ENCODE data around the gene NDUFS5. TPM values are rescaled to one million over a fixed set of nuclear protein-coding genes. Genes with fewer than 3 reads are reported as not detected.
A peak's percentile ranks its signal among the peaks of the same experiment; 100 is the strongest.
"Not testable (repeated sequence)": the region's sequence is repeated elsewhere in the genome, so short reads cannot be mapped to it uniquely, and the experiment has no call there.

NDUFS5 gene
- total RNA-seq = 208 and 221 TPM in 2 replicates
- long read RNA-seq, transcript NDUFS5-201 (3 exons, 544 nt) = major isoform, 51 of 63 reads
- long read RNA-seq, transcript NDUFS5-202 (3 exons, 548 nt) = minor isoform, 7 of 63 reads
- long read RNA-seq, partial matches to known transcripts = 3 of 63 reads
- long read RNA-seq, other reads (novel, unspliced or antisense) = 2 of 63 reads

DNA sequence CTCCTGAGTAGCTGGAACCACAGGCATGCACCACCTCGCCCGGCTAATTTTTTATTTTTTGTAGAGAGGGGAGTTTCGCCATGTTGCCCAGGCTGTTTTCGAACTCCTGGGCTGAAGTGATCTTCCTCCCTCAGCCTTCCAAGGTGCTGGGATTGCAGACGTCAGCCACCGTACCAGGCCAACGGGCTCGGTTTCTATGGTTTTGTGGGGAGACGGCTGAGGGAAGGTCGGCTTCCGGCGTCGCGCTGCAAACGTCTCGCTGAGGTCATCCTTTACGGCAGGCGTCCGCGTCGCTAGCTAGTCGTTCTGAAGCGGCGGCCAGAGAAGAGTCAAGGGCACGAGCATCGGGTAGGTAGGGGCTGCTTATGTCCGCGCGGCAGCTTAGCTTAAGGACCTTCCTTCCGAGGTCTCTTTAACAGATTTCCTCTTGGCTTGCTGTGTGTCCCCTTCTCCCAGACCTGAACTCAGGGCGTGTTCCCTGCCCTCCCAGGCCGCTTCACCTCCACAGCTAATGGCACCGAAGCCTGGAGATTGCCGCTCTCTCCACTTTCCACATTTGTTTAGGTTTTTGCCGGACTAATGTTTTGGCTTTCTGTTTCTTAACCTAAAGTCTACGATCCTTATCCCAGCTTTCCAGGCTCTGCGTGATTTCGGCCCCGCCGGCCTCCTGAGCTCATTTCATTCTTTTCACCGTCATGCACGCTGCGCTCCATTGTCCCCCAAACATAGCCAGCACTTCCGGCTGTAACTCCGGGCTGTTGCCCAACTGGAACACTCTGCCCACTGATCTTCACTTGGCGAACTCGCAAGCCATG is at the start of gene NDUFS5:
Gene NDUFS5 (plus strand): TSS at position 300 of the 815 bp plus-strand sequence. CDS start 2,375 bp downstream, outside the sequence.
- H3K27me3 Mint-ChIP-seq = no peaks in the 10 kb centered on the region
- DNase-seq (ENCODE audit: low spot score, unreplicated experiment) = peak; percentile 70
- H3K27ac Mint-ChIP-seq = peak within 1 kb of the TSS; percentile 98
- H3K4me3 Mint-ChIP-seq (ENCODE audit: low read depth) = peak within 1 kb of the TSS; percentile 85
- peaks cover 5% of the 10 kb centered on the region for H3K36me3 Mint-ChIP-seq (ENCODE audit: insufficient read depth)
- no peaks in the 10 kb centered on the region for H3K9me3 Mint-ChIP-seq (ENCODE audit: low read depth)
- peaks cover 5% of the 10 kb centered on the region for H3K4me1 Mint-ChIP-seq (ENCODE audit: low read depth)
- TF ChIP-seq, protein P1, sequence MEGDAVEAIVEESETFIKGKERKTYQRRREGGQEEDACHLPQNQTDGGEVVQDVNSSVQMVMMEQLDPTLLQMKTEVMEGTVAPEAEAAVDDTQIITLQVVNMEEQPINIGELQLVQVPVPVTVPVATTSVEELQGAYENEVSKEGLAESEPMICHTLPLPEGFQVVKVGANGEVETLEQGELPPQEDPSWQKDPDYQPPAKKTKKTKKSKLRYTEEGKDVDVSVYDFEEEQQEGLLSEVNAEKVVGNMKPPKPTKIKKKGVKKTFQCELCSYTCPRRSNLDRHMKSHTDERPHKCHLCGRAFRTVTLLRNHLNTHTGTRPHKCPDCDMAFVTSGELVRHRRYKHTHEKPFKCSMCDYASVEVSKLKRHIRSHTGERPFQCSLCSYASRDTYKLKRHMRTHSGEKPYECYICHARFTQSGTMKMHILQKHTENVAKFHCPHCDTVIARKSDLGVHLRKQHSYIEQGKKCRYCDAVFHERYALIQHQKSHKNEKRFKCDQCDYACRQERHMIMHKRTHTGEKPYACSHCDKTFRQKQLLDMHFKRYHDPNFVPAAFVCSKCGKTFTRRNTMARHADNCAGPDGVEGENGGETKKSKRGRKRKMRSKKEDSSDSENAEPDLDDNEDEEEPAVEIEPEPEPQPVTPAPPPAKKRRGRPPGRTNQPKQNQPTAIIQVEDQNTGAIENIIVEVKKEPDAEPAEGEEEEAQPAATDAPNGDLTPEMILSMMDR (IDR thresholded peaks at IDR 0.05; ENCODE audit: unreplicated experiment) = no peak

DNA sequence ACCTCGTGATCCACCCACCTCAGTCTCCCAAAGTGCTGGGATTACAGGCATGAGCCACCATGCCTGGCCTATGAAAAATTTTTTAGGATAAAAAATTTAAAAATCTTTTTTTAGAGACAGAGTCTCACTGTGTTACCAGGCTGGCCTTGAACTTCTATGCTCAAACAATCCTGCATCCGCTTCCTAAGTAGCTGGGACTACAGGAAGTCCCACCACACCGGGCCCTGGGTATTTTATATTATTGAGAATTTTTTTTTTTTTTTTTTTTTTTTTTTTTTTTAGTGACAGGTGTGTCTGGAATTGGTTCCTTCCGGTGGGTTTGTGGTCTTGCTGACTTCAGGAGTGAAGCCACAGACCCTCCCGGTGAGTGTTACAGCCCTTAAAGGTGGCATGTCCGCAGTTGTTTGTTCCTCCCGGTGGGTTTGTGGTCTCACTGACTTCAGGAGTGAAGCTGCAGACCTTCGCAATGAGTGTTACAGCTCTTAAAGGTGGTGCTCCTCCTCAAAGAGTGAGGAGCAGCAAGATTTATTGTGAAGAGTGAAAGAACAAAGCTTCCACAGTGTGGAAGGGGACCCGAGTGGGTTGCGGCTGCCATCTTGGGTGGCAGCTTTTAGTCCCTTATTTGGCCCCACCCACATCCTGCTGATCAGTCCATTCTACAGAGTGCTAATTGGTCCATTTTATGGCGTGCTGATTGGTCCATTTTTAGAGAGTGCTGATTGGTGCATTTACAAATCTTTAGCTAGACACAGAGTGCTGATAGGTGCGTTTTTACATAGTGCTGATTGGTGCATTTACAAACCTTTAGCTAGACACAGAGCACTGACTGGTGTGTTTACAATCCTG is 48.5 kb upstream of the NDUFS5 start:
- H3K4me3 Mint-ChIP-seq (ENCODE audit: low read depth); H3K9me3 Mint-ChIP-seq (ENCODE audit: low read depth); H3K27ac Mint-ChIP-seq; H3K4me1 Mint-ChIP-seq (ENCODE audit: low read depth); DNase-seq (ENCODE audit: low spot score, unreplicated experiment); H3K36me3 Mint-ChIP-seq (ENCODE audit: insufficient read depth): not testable (repeated sequence)
- H3K27me3 Mint-ChIP-seq = peaks cover 15% of the 10 kb centered on the region

DNA sequence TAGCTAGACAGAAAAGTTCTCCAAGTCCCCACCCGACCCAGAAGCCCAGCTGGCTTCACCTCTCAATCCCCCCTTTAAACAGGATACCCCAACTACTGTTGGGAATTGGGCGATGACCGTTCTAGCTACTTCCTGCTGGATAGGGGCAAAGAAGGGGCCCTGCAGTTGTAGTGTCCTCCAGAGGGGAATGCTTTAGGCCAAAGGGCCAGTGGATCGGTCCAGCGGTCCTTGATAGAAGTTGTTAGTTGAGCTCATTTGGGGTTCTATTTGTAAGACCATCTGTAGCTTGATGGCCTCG is 48.0 kb upstream of the NDUFS5 start:
- DNase-seq (ENCODE audit: low spot score, unreplicated experiment); H3K27ac Mint-ChIP-seq; H3K9me3 Mint-ChIP-seq (ENCODE audit: low read depth); H3K4me1 Mint-ChIP-seq (ENCODE audit: low read depth); H3K27me3 Mint-ChIP-seq; H3K36me3 Mint-ChIP-seq (ENCODE audit: insufficient read depth); H3K4me3 Mint-ChIP-seq (ENCODE audit: low read depth): not testable (repeated sequence)

DNA sequence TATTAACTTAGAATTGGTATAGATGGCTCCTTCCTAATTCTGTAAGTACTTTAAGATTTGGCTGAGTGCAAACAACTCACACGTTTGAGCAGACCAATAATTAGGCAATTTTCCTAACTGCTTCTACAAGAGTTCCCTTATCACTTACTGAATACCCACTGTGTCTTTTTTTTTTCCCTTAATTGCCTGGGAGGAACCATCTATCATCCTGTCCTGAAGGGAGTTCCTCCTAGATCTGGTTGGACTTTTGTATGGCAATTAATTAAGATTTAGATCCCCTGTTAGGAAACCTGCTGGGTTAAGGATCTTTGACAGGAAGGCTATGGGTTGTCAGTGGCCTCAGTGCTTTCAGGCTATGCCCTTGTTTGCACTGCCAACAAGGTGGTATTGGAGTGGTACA is 46.8 kb upstream of the NDUFS5 start:
- not testable (repeated sequence) for DNase-seq (ENCODE audit: low spot score, unreplicated experiment); H3K4me3 Mint-ChIP-seq (ENCODE audit: low read depth); H3K27ac Mint-ChIP-seq; H3K4me1 Mint-ChIP-seq (ENCODE audit: low read depth); H3K27me3 Mint-ChIP-seq; H3K36me3 Mint-ChIP-seq (ENCODE audit: insufficient read depth); H3K9me3 Mint-ChIP-seq (ENCODE audit: low read depth)

DNA sequence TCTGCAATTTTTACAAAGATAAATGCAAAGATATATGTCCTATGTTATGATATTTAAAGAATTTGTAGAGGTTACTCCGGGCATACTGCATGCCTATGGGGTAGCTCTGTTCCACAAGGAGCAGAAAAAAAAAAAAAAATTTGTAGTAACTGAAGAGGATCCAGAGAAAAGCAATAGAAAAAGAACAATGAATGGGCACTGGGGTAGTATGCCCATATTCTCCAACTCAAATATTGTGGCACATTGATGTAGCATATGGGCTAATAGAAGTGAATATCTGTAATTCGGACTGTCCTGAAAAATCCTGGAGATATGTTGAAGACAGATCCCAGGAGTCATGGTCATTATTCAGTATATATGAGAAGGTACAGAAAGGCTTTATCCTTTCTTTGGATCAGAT is 36.2 kb upstream of the NDUFS5 start:
- Mint-ChIP-seq H3K4me1 (ENCODE audit: low read depth) (peaks cover 38% of the 10 kb centered on the region), H3K36me3 (ENCODE audit: insufficient read depth) (peaks cover 8% of the 10 kb centered on the region), H3K4me3 (ENCODE audit: low read depth) (peak overlapping the region; percentile 74), H3K9me3 (ENCODE audit: low read depth) (no peaks in the 10 kb centered on the region), H3K27me3 (no peaks in the 10 kb centered on the region), H3K27ac (peak overlapping the region; percentile 92)
- no peak for DNase-seq (ENCODE audit: low spot score, unreplicated experiment)
- TF ChIP-seq, protein P1 (IDR thresholded peaks at IDR 0.05; ENCODE audit: unreplicated experiment) = no peak

DNA sequence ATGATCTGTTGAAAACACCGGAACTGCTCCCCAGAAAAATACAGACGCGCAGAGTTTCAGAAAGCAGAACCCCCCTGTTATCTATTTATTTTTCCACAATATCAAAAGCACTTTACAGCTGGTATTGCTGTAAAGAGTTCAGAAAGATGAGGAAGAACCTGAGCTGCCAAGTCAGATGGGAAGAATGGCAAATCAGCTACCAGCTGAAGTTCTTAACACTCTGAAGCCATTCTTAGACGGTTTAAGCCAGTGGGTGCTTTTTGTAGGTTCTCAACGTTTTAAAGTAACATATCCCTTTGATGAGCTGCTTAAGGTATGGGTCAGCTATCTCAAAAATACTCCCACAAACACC is 35.8 kb upstream of the NDUFS5 start:
- Mint-ChIP-seq H3K4me3 (ENCODE audit: low read depth) (peak overlapping the region; percentile 74), H3K27ac (peak overlapping the region; percentile 92), H3K4me1 (ENCODE audit: low read depth) (peaks cover 39% of the 10 kb centered on the region), H3K27me3 (no peaks in the 10 kb centered on the region), H3K9me3 (ENCODE audit: low read depth) (no peaks in the 10 kb centered on the region), H3K36me3 (ENCODE audit: insufficient read depth) (peaks cover 10% of the 10 kb centered on the region)
- TF ChIP-seq, protein P1 (IDR thresholded peaks at IDR 0.05; ENCODE audit: unreplicated experiment) = no peak
- no peak for DNase-seq (ENCODE audit: low spot score, unreplicated experiment)
